Thyroid gland (tissue), 4 donors: ENCODE data around the gene TBCEL. TPM values are rescaled to one million over a fixed set of nuclear protein-coding genes. Genes with fewer than 3 reads are reported as not detected.

ENCODE experiments used
- DNase-seq, 2 donors: peaks; one replicate each; pipeline ENCODE4 v3.0.0-alpha.2; 2019
- H3K27ac ChIP-seq, 3 donors: fragments of 200-600 bp; sonication (generic); 1 replicate in 2 of 3; 2 replicates in 1 of 3; pipeline ENCODE4 v1.5.1; 2016 to 2019; ENCODE audit warnings: mild to moderate bottlenecking in 1 of 3, moderate library complexity in 1 of 3
- H3K27me3 ChIP-seq: fragments of 200-600 bp; sonication (generic); one replicate; pipeline ENCODE4 v1.5.1; 2019
- H3K36me3 ChIP-seq, 2 donors: fragments of 200-600 bp; sonication (generic); one replicate each; pipeline ENCODE4 v1.5.1; 2016 to 2019
- H3K4me1 ChIP-seq, 2 donors: fragments of 200-600 bp; sonication (generic); one replicate each; pipeline ENCODE4 v1.5.1; 2017 to 2019
- H3K4me3 ChIP-seq, 3 donors: fragments of 200-600 bp; sonication (generic); replicated peaks in 1 of 3; 1 replicate in 2 of 3; 2 replicates in 1 of 3; pipeline ENCODE4 v1.5.1; 2016; ENCODE audit warnings: mild to moderate bottlenecking in 1 of 3
- H3K9me3 ChIP-seq: fragments of 200-600 bp; sonication (generic); one replicate; pipeline ENCODE4 v1.5.1; 2017
- CTCF ChIP-seq, 6 experiments: fragments of 200-600 bp in 3 of 6; fragments of 450-650 bp in 3 of 6; sonication (generic) in 3 of 6; IDR thresholded peaks; one replicate each; pipeline ENCODE4 v1.5.1; 2016 to 2019; ENCODE audit warnings: antibody characterized with exemption in 6 of 6, mild to moderate bottlenecking in 2 of 6, inconsistent platforms in 1 of 6, moderate library complexity in 1 of 6
- POLR2A ChIP-seq, 2 donors: fragments of 450-650 bp; IDR thresholded peaks; one replicate each; pipeline ENCODE4 v1.6.1; 2017; ENCODE audit warnings: antibody characterized with exemption in 2 of 2, mild to moderate bottlenecking in 2 of 2, moderate library complexity in 1 of 2
- whole genome bisulfite sequencing, 2 donors: methylation state at CpG; one replicate each; pipeline ENCODE4 v1.1.5; 2017; 5-methylcytosine and 5-hydroxymethylcytosine counted together
- intact Hi-C: fragments of 100-400 bp; cut with DNase I; formaldehyde crosslinking; loops from one replicate; pipeline ENCODE4 v1.15.1; 2023
- total RNA-seq, 4 donors: library from RNA; depleted of rRNA; stranded (reverse); fragments of >200 nt; gene quantifications; one replicate each; pipeline ENCODE4 v1.2.3, GENCODE V29; 2016

The TBCEL gene
- total RNA-seq, 4 donors from 2014 or later, result 32.3 to 89.4 (median 43.9) TPM

- Histone ChIP-seq H3K36me3 (no peaks in the 10 kb centered on the region), H3K27ac (no peak overlapping the region), H3K4me1 (no peaks in the 10 kb centered on the region), H3K4me3 (no peak overlapping the region), H3K27me3 (no peaks in the 10 kb centered on the region), H3K9me3 (no peaks in the 10 kb centered on the region)
- no peak for DNase-seq
- 94 to 100% methylated on average over 3 of the region's 3 CpGs for WGBS, 2 donors
- TF ChIP-seq CTCF (IDR thresholded peaks at IDR 0.05) (no peak), POLR2A (IDR thresholded peaks at IDR 0.05) (no peak)
- intact Hi-C loops, result no loop called here
Measured at GRCh38 chr11:121122328-121122727, 98.4 kb downstream of the TBCEL start.

GRCh38 chr11:121123496-121124069 lies 99.7 kb downstream of the TBCEL start:
- no peak overlapping the region for H3K4me3 ChIP-seq

DNA sequence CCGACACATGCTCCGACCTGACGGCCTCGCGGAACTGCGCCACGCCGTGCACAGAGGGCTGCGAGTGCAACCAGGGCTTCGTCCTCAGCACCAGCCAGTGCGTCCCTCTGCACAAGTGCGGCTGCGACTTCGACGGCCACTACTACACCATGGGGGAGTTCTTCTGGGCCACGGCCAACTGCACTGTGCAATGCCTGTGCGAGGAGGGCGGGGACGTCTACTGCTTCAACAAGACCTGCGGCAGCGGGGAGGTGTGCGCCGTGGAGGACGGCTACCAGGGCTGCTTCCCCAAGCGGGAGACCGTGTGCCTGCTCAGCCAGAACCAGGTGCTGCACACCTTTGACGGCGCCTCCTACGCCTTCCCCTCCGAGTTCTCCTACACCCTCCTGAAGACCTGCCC lies 103.9 kb downstream of the TBCEL start:
- DNase-seq, result no peak
- Histone ChIP-seq H3K27me3 (no peaks in the 10 kb centered on the region), H3K36me3 (no peaks in the 10 kb centered on the region), H3K4me1 (no peaks in the 10 kb centered on the region), H3K4me3 (no peak overlapping the region), H3K27ac (no peak overlapping the region), H3K9me3 (no peaks in the 10 kb centered on the region)
- intact Hi-C loops, result no loop called here
- 96 to 97% methylated on average over 16 to 30 of the region's 30 CpGs for WGBS, 2 donors
- no peak for TF ChIP-seq CTCF (IDR thresholded peaks at IDR 0.05)
- TF ChIP-seq POLR2A (IDR thresholded peaks at IDR 0.05), result no peak

More at GRCh38 chr11:121123496-121124069, 99.7 kb downstream of the TBCEL start:
- Histone ChIP-seq H3K27me3 (no peaks in the 10 kb centered on the region), H3K9me3 (no peaks in the 10 kb centered on the region), H3K27ac (no peak overlapping the region), H3K36me3 (no peaks in the 10 kb centered on the region), H3K4me1 (no peaks in the 10 kb centered on the region)
- DNase-seq, result peak; percentile 21 to 33
- 17 to 21% methylated on average over 6 of the region's 6 CpGs for WGBS, 2 donors
- TF ChIP-seq CTCF (IDR thresholded peaks at IDR 0.05) (no peak), POLR2A (IDR thresholded peaks at IDR 0.05) (no peak)
- intact Hi-C loops, result no loop called here

GRCh38 chr11:121129362-121130340 lies 105.7 kb downstream of the TBCEL start:
- no peaks in the 10 kb centered on the region for H3K4me1 ChIP-seq

More at GRCh38 chr11:121129362-121130340, 105.7 kb downstream of the TBCEL start:
- no peaks in the 10 kb centered on the region for H3K9me3 ChIP-seq
- H3K4me3 ChIP-seq, result no peak overlapping the region
- H3K27me3 ChIP-seq, result no peaks in the 10 kb centered on the region
- H3K27ac ChIP-seq, result no peak overlapping the region
- 93 to 97% methylated on average over 27 to 28 of the region's 29 CpGs for WGBS, 2 donors
- H3K36me3 ChIP-seq, result no peaks in the 10 kb centered on the region
- TF ChIP-seq POLR2A (IDR thresholded peaks at IDR 0.05) (no peak), CTCF (IDR thresholded peaks at IDR 0.05) (no peak)
- DNase-seq, result no peak
- intact Hi-C loops, result no loop called here
